D341Med (cell line): ENCODE results near the gene DRAP1.
"Not testable (repeated sequence)": the region's sequence is repeated elsewhere in the genome, so short reads cannot be mapped to it uniquely, and the experiment has no call there.

Experiments
- DNase-seq: peaks from one replicate; pipeline ENCODE4 v3.0.0; 2012; ENCODE audit warnings: low spot score

DRAP1 gene

GRCh38 chr11:65931773-65932557 is 12.7 kb downstream of the DRAP1 start:
- DNase-seq = no peak

GRCh38 chr11:65932558-65932919 is 13.3 kb downstream of the DRAP1 start:
- no peak for DNase-seq

GRCh38 chr11:65934014-65934413 is 14.8 kb downstream of the DRAP1 start:
- no peak for DNase-seq

- DNase-seq = no peak
These were observed 18.5 kb downstream of the DRAP1 start for GRCh38 chr11:65937766-65938165.

GRCh38 chr11:65941720-65942310 is 22.6 kb downstream of the DRAP1 start:
- DNase-seq = no peak

GRCh38 chr11:65942531-65942930 is 23.3 kb downstream of the DRAP1 start:
- DNase-seq = no peak

GRCh38 chr11:65944191-65944590 is 25.0 kb downstream of the DRAP1 start:
- DNase-seq = no peak

GRCh38 chr11:65944767-65945166 is 25.5 kb downstream of the DRAP1 start:
- DNase-seq = no peak

- DNase-seq = no peak
These were observed 26.2 kb downstream of the DRAP1 start, which contains the start of gene TSGA10IP for GRCh38 chr11:65945430-65945911. TSGA10IP (plus strand) TSS chr11:65945480; CDS start chr11:65945676, 196 bp downstream.

- DNase-seq = no peak
These were observed 26.8 kb downstream of the DRAP1 start for GRCh38 chr11:65945941-65946558.

- DNase-seq = no peak
These were observed 27.4 kb downstream of the DRAP1 start for GRCh38 chr11:65946655-65947054.

- no peak for DNase-seq
These were observed 27.9 kb downstream of the DRAP1 start for GRCh38 chr11:65947133-65947532.

GRCh38 chr11:65947603-65948125 is 28.4 kb downstream of the DRAP1 start:
- DNase-seq = no peak

- not testable (repeated sequence) for DNase-seq
These were observed 31.5 kb downstream of the DRAP1 start for GRCh38 chr11:65950711-65951110.

- not testable (repeated sequence) for DNase-seq
These were observed 32.4 kb downstream of the DRAP1 start for GRCh38 chr11:65951641-65952040.

GRCh38 chr11:65952052-65952521 is 32.9 kb downstream of the DRAP1 start:
- DNase-seq = no peak

GRCh38 chr11:65953471-65953870 is 34.2 kb downstream of the DRAP1 start:
- DNase-seq = no peak

GRCh38 chr11:65954771-65955170 is 35.5 kb downstream of the DRAP1 start:
- no peak for DNase-seq

GRCh38 chr11:65958291-65958690 is 39.1 kb downstream of the DRAP1 start:
- DNase-seq = no peak

- DNase-seq = no peak
These were observed 39.7 kb downstream of the DRAP1 start for GRCh38 chr11:65958774-65959420.

- DNase-seq = no peak
These were observed 41.6 kb downstream of the DRAP1 start for GRCh38 chr11:65960824-65961266.
